COLO668 (cell line): ENCODE results near the gene KNG1.
A peak's percentile ranks its signal among the peaks of the same experiment; 100 is the strongest.
"Not testable (repeated sequence)": the region's sequence is repeated elsewhere in the genome, so short reads cannot be mapped to it uniquely, and the experiment has no call there.

Experiments used
- DNase-seq: peaks from one replicate; lab custom pipeline; 2025; ENCODE audit not compliant: unreplicated experiment; lab: John Stamatoyannopoulos, UW

The KNG1 gene

GRCh38 chr3:186708983-186709679, 8.0 kb upstream of the KNG1 start:
- DNase-seq = no peak

GRCh38 chr3:186710694-186711093, 6.5 kb upstream of the KNG1 start:
- not testable (repeated sequence) for DNase-seq

- DNase-seq = no peak
These were observed 3.7 kb upstream of the KNG1 start for GRCh38 chr3:186713499-186713898.

GRCh38 chr3:186719945-186720739, 3.0 kb downstream of the KNG1 start:
- no peak for DNase-seq

GRCh38 chr3:186722457-186722856, 5.3 kb downstream of the KNG1 start:
- DNase-seq = no peak

GRCh38 chr3:186724911-186725310, 7.8 kb downstream of the KNG1 start:
- DNase-seq = no peak

GRCh38 chr3:186732169-186732766, 15.1 kb downstream of the KNG1 start:
- no peak for DNase-seq

- no peak for DNase-seq
These were observed 25.6 kb downstream of the KNG1 start for GRCh38 chr3:186742618-186743380.

GRCh38 chr3:186743666-186744065, 26.5 kb downstream of the KNG1 start:
- DNase-seq = no peak

GRCh38 chr3:186746008-186746407, 28.8 kb downstream of the KNG1 start:
- no peak for DNase-seq

- DNase-seq = no peak
These were observed 33.2 kb downstream of the KNG1 start for GRCh38 chr3:186750316-186750715.

GRCh38 chr3:186751480-186751879, 34.3 kb downstream of the KNG1 start:
- DNase-seq = no peak

GRCh38 chr3:186754006-186754405, 36.8 kb downstream of the KNG1 start:
- no peak for DNase-seq

- no peak for DNase-seq
These were observed 37.7 kb downstream of the KNG1 start for GRCh38 chr3:186754871-186755270.

GRCh38 chr3:186757214-186757613, 40.1 kb downstream of the KNG1 start:
- DNase-seq = no peak

GRCh38 chr3:186757686-186758220, 40.6 kb downstream of the KNG1 start:
- no peak for DNase-seq

- DNase-seq = no peak
These were observed 42.2 kb downstream of the KNG1 start for GRCh38 chr3:186759231-186759930.

GRCh38 chr3:186760141-186760833, 43.1 kb downstream of the KNG1 start:
- no peak for DNase-seq

GRCh38 chr3:186760897-186761447, 43.8 kb downstream of the KNG1 start:
- no peak for DNase-seq

- peak; percentile 13 for DNase-seq
These were observed 55.1 kb downstream of the KNG1 start for GRCh38 chr3:186772281-186772694.
